HG02852 (cell line): Measurements from ENCODE around the gene BNC1.

ENCODE experiments used
- ATAC-seq: cut with Tn5 transposase; IDR thresholded peaks from one replicate; pipeline ENCODE4 v1.9.1; 2021; ENCODE audit warnings: mild to moderate bottlenecking, moderate library complexity; ENCODE audit not compliant: unreplicated experiment

The BNC1 gene

GRCh38 chr15:83284559-83285283 is at the start of gene BNC1:
TSS of gene BNC1 (minus strand) at chr15:83284664. CDS start at chr15:83284628, 36 bp downstream.
- ATAC-seq: no peak

DNA sequence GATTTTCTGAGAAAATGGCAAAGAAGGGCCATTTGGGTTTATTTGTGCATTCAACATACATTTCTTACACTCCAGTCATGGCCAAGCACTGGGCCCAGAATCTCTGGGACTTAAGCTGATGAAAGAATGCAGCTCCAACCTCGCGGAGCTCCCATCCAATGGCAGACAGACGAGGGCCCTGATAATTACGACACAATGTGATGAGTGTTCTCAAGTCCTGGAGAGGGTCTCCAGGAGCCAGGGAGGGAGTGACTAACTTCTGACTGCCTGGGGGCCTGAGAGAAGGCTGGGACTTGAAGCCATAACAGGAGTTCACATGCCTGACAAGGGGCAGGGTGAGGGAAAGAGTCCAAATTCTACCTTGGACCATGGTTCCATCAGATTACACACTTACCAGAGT is 42.6 kb upstream of the BNC1 start:
- no peak for ATAC-seq

DNA sequence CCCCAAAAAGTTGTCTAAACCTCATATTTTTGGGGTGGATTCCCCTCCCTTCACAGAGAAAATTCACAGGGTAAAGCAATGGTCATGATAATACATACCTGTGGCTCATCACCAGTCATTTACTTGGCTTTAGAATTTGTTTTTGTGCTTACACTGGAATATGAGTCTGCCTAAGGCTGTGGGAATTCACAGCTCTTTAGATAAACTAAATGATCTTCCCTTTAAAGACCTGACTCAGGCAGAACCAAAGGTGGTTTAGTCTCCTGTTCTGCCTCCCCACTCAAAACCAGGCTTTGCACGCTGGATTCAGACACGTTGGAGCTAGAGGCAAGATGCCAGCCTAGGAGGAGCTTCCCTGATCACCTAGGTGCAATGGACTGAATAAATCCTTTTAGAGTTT is 40.3 kb upstream of the BNC1 start:
- no peak for ATAC-seq

GRCh38 chr15:83323296-83323711 is 38.8 kb upstream of the BNC1 start:
- no peak for ATAC-seq

DNA sequence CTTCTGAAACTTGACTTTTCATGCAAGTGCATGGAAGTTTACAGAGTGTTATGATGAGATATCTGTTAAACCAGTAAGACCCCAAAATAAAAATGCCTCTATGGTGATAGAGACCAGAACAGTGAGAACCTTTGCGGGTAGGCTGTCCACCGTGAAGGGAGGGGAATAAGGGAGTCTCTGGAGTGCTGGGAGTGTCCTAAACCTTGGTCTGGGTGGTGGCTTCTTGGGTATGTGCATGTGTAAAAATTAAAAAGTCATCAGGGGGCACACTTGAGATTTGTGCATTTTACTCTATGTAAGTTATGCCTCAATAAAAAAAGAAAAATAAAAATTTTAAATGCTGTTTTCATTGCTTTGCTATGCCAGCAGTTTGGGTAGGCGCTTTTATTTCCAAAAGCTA is 38.2 kb upstream of the BNC1 start:
- ATAC-seq: no peak

DNA sequence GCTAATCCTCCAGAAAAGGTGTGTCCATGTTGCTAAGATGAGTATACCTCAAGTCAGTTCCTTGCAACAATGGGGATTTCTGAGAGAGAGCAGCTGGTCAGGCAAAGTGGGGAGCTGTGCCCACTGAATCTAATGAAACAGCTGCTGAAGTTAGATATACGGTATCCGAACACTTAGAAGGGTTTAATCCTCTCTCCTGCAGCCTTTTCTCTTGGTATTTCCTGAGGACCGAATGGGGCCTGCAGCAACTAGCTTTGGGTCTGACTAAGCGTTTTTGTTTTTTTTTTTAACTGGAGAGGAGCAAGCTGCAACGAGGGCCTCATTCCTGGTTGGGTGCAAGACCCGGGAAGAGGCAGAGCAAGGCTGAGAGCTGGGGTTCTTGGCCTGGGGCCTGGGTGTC is 37.6 kb upstream of the BNC1 start:
- ATAC-seq: no peak

DNA sequence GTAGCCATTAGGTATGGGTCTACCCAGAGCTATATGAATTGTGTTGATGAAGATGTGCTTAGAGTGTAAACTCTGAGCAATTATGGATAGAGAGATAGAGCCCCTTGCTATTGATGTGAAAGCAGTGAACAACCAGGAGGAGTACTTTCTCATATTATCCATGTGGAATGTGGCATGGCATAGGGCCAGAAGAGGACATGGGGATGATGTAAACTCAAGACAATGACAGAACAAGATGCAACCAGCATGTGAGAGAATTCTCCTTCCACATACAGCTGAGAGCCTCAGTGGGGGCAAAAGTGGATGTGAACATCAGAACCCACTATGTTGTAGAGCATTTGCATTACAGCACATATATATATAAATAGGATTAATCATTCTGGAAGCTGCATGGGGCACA is 36.4 kb upstream of the BNC1 start:
- no peak for ATAC-seq

- ATAC-seq: no peak
Measured at GRCh38 chr15:83320404-83320803, 35.9 kb upstream of the BNC1 start.

DNA sequence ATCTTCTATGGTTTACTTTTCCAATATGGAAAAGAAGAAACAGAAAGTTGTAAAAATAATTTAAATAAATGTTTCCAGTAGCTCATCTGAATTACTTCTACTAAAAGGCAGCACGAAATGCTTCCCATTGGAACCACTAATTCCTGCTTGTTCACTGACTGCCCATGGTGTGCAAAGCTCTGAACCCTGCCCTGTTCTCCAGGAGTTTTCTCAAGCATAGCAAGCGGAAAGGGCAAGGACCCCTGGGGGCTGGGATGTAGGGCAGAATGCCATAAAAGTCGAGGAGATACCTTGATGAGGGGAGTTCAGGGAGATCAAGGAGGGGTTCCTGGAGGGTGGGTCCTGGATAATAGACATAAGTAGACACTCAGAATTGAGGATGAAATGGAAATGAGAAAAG is 35.3 kb upstream of the BNC1 start:
- ATAC-seq: no peak

GRCh38 chr15:83318861-83319415 is 34.5 kb upstream of the BNC1 start:
- ATAC-seq: no peak

DNA sequence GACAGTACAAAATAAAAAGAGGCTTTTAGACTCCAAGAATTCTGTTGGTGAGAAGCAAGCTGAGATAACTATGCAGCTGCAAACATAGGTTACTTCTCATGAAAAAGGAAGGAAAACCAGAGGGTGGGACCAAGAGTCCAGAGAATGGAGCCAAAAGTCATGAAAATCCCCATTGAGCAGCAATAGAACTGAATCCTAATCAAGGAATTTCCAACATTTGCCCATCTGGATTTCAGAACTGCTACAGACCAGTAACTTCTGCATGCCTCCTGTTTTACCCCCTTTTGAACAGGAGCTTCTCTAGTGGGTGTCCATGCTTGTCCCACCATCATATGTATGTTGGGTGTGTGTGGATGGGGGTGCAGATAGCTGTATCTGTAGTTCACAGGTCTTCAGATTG is 33.6 kb upstream of the BNC1 start:
- no peak for ATAC-seq

- no peak for ATAC-seq
Measured at GRCh38 chr15:83312071-83312470, 27.6 kb upstream of the BNC1 start.

GRCh38 chr15:83310521-83311456 is 26.3 kb upstream of the BNC1 start:
- no peak for ATAC-seq

GRCh38 chr15:83308671-83309070 is 24.2 kb upstream of the BNC1 start:
- ATAC-seq: no peak

DNA sequence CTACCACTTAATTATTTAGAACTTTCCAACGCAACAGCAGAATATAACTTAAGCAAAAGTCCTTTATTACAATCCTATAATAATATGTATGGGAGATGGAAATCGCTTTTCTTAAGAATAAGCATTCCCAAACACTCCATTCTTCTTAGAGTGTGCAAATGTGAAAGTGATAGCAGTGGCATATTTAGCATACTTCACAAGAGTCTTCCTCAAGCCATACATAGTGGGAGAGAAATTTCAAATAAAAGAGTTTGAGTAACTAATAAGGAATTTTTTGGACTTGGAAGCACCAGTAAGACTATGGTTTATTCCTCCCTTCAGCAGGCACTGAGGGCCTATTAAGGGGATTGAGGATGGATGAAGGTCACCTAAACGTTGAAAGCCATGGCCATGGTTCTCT is 22.1 kb upstream of the BNC1 start:
- ATAC-seq: no peak

DNA sequence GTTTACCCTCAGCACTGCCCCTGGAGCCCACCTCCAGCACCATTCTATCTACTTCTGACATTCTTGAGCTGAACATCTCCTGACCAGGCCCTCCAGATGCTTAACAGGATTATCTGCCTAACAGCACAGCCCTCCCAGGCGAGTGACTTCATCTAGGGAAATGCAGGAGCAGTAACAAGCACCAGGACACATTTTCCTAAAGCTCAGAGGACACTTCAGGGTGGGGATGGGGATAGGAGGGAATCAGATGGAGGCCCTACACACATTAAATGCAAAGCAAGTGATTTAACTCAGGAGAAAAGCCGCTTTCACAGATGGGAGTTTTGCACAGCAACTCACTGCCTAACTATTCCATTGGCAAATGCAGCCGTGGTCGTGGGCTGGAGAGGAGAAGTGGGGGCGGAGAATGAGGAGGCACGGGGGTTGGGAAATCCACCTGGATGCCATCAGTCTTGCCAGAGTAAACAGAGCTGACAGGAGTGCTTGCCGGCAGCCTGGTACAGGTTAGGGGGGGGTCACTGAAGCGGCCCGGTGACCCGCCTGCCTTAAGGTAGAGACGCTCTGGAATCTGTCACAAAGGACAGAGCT is 21.3 kb upstream of the BNC1 start:
- no peak for ATAC-seq

- no peak for ATAC-seq
Measured at GRCh38 chr15:83304861-83305703, 20.6 kb upstream of the BNC1 start.

DNA sequence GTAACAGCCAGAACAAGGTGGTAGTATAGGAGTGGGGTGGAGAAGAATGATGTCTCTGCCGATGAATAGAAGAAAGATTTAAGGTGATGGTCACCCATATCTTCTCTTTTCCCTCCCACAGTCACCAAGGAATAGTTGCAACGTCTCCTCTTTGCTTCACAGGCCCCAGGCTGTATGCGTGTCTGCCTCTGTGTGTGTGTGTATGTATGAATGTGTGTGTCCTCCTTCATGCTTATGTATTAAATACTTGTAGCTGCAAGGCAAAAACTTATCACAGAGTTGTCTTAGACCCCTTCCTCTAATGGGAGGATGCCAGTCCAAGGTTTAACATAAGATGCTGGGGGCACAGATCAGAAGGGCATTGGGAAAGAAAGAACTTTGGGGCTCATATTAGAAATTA is 19.1 kb upstream of the BNC1 start:
- no peak for ATAC-seq

GRCh38 chr15:83300826-83301225 is 16.4 kb upstream of the BNC1 start:
- ATAC-seq: no peak

DNA sequence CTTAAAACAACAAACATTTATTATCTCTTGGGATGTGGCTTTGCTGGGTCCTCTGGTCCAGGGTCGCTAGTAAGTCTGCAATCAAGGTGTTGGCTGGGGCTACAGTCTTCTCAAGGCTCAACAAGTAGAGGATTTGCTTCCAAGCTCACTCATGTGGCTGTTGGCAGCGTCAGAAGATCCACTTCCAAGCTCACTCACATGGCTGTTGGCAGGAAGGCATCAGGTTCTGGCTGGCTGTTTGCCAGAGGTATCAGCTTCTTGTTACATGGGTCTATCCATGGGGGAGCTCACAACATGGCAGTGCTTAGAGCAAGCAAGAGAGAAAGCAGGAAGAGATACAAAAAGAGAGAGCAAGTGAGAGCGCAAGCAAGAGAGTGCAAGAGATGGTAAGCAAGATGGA is 15.0 kb upstream of the BNC1 start:
- ATAC-seq: no peak

DNA sequence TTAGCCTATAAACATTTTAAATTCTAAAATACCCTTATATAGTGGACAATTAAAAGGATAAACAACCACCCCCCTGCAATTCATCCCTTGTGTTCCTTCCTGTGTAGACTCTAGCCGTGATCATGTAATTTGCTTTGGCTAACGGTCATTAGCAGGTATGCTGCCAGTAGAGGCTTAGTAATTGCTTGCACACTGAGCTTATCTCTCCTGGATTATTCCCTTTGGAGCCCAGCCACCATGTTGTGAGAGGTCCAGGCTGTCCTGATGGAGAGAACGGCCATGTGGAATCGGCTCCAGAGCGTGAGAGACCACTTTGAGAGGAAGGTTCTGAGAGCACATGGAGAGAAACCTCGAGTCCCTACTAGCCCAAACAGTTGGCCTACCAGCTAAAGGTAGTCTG is 11.0 kb upstream of the BNC1 start:
- ATAC-seq: no peak
